ENCODE data around the gene CDC42EP4.

DNA sequence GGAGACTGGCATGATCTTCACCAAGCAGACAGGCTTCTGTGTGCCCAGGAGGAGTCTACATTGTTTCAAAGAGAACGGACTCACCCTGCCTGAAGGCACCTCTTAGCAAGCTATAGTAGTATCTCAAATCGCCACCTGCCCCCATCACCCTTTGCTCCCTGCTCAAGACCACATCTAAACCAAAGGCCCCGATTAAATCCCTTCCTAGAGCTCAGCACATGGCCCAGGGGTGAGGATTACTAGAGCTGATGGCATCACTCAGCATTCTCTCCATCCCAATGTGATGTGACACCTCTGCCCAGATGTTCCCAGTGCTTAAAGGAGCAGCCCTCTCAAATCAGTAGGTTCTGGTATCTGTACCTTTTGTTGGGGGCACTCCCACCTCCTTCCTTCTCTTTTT, 8.0 kb upstream of the CDC42EP4 start:
- TF ChIP-seq, protein P1, sequence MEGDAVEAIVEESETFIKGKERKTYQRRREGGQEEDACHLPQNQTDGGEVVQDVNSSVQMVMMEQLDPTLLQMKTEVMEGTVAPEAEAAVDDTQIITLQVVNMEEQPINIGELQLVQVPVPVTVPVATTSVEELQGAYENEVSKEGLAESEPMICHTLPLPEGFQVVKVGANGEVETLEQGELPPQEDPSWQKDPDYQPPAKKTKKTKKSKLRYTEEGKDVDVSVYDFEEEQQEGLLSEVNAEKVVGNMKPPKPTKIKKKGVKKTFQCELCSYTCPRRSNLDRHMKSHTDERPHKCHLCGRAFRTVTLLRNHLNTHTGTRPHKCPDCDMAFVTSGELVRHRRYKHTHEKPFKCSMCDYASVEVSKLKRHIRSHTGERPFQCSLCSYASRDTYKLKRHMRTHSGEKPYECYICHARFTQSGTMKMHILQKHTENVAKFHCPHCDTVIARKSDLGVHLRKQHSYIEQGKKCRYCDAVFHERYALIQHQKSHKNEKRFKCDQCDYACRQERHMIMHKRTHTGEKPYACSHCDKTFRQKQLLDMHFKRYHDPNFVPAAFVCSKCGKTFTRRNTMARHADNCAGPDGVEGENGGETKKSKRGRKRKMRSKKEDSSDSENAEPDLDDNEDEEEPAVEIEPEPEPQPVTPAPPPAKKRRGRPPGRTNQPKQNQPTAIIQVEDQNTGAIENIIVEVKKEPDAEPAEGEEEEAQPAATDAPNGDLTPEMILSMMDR (IDR thresholded peaks at IDR 0.05; ENCODE audit: poor library complexity, severe bottlenecking), result no peak
- no peak for TF ChIP-seq EZH2 (IDR thresholded peaks at IDR 0.05; ENCODE audit: borderline replicate concordance, insufficient read depth, low read length, poor library complexity, severe bottlenecking)
- TF ChIP-seq, protein P2, sequence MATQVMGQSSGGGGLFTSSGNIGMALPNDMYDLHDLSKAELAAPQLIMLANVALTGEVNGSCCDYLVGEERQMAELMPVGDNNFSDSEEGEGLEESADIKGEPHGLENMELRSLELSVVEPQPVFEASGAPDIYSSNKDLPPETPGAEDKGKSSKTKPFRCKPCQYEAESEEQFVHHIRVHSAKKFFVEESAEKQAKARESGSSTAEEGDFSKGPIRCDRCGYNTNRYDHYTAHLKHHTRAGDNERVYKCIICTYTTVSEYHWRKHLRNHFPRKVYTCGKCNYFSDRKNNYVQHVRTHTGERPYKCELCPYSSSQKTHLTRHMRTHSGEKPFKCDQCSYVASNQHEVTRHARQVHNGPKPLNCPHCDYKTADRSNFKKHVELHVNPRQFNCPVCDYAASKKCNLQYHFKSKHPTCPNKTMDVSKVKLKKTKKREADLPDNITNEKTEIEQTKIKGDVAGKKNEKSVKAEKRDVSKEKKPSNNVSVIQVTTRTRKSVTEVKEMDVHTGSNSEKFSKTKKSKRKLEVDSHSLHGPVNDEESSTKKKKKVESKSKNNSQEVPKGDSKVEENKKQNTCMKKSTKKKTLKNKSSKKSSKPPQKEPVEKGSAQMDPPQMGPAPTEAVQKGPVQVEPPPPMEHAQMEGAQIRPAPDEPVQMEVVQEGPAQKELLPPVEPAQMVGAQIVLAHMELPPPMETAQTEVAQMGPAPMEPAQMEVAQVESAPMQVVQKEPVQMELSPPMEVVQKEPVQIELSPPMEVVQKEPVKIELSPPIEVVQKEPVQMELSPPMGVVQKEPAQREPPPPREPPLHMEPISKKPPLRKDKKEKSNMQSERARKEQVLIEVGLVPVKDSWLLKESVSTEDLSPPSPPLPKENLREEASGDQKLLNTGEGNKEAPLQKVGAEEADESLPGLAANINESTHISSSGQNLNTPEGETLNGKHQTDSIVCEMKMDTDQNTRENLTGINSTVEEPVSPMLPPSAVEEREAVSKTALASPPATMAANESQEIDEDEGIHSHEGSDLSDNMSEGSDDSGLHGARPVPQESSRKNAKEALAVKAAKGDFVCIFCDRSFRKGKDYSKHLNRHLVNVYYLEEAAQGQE (IDR thresholded peaks at IDR 0.05; ENCODE audit: borderline replicate concordance), result no peak

Measured in neural cell (in vitro differentiated cells).